Epithelial cell of proximal tubule (primary cell): ENCODE data around the gene NDST4. TPM values are rescaled to one million over a fixed set of nuclear protein-coding genes. Genes with fewer than 3 reads are reported as not detected.

Source experiments
- DNase-seq: peaks from one replicate; pipeline ENCODE4 v3.0.0-alpha.2; 2011; ENCODE audit warnings: low read depth
- H3K4me3 ChIP-seq: 2 replicates; pipeline ENCODE4 v1.5.1; 2011; ENCODE audit warnings: low read depth, mild to moderate bottlenecking, low read length
- CTCF ChIP-seq: conservative IDR thresholded peaks from 2 replicates; pipeline ENCODE4 v1.5.1; 2012; ENCODE audit warnings: low read depth, mild to moderate bottlenecking, low read length
- total RNA-seq: library from RNA; depleted of rRNA; stranded (reverse); fragments of >200 nt; gene quantifications from 2 replicates; pipeline ENCODE4 v1.2.3, GENCODE V29; 2015

The NDST4 gene
- total RNA-seq, 1 donor from 2014 or later: not detected

DNA sequence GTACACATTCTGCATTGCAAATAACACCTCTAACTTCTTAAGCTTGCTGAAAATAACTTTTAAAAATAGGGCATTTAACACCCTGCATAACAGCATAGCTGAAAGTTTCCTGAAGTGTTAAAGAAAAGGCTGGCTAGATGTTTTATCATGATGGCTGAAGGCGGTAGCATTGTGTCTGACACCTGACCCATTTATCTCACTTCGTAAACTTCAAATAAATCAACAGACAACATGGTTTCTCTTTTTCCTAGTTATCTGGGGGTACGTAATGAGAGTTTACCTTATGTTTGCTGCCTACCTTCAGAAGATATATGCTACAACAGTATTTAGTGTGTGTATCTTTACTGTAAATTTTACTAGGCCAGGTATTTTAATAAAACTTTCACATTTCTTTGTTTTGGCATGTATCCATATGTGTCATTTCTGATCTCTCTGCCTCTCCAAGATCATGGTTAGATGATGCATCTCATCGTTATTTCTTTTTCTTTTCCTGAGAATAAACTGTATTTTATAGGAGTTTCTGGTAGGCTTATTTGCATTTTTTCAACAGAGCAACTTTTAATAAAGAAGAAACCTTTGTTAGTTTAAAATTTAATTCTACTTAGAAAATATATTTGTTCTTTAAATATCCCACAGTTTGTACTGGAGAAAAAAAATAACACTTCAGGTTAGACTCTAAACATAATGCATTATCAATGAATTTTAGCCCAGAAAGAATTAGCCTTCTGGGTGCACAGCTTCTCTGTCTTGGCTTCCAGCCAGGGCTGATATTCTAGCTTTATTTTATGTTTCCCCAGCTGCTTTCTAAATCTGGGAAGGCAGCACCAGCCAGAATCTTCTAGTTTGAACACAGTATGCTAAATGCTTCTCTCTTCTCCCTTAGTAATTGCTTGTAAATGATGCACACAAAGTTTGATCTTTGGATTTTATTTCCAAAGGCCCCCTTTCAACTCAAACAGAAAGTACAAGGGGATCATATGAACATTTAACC lies 2.9 kb downstream of the NDST4 start:
- DNase-seq: no peak

DNA sequence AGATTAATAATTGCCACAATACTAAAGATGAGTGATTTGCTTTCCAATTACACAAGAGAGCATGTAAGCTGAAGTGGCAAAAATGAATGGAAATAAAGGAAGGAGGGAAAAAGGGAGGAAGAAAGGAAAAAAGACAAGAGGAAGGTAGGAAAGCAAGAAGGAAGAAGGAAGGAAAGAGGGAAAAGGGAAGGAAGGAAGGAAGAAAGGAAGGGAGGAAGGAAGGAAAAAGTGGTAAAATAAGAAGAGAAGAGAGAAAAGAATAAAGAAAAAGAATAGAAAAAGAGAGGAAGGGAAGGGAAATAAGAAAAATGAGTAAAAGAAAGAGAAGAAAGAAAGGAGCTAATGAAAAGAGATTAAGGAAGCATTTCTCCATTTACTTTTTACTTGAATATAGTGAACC lies 4.6 kb downstream of the NDST4 start:
- H3K4me3 ChIP-seq: no peak overlapping the region
- DNase-seq: no peak
- no peak for TF ChIP-seq CTCF

More for the DNA sequence above, 2.9 kb downstream of the NDST4 start:
- TF ChIP-seq CTCF: no peak
- no peak overlapping the region for H3K4me3 ChIP-seq

DNA sequence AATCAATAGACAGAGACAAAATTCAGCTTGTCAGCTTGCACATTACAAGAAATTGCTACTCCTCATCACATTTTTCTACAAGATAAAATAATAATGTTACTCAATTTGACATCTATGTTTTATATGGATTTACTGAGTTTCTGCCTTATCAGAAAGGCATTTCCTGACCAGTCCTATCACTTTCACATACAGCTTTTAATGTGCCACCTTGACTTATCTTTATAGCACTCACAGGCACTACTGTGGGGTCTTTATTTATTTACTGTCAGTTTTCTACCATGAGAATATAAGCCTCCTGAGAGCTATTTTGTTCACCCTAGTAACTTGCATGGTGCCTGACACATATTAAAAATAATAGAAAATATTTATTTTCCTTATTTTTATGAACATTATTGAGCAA lies 6.0 kb downstream of the NDST4 start:
- no peak for DNase-seq
- no peak for TF ChIP-seq CTCF
- no peak overlapping the region for H3K4me3 ChIP-seq

DNA sequence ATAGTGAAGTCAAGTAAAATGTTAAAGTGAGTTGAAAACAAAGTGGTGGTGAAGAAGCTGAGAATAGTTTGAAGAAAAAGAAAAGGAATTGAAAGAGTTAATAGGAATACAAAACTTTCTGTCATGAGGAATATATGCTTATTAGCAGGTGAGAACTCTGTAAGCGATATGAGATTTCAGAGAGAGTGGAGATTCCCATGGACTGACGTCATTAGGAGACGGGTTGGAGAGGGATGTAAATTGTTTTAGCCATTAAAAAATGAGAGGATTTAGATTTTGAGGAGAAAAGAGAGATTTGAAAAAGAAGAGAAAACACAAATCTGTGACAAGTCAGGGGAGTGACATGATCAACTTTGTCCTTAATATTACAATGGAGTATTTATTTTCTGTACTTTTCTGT lies 11.7 kb downstream of the NDST4 start:
- H3K4me3 ChIP-seq: no peak overlapping the region
- no peak for DNase-seq
- TF ChIP-seq CTCF: no peak

- no peak overlapping the region for H3K4me3 ChIP-seq
- DNase-seq: no peak
- peak; percentile 67 for TF ChIP-seq CTCF
Observed at GRCh38 chr4:115090483-115091075, 22.8 kb downstream of the NDST4 start.

- no peak for DNase-seq
- no peak overlapping the region for H3K4me3 ChIP-seq
- no peak for TF ChIP-seq CTCF
Observed at GRCh38 chr4:115082633-115083032, 30.8 kb downstream of the NDST4 start.
